Upper lobe of left lung (tissue), 6 donors: ENCODE measurements around the gene KCNIP4. TPM values are rescaled to one million over a fixed set of nuclear protein-coding genes. Genes with fewer than 3 reads are reported as not detected.

Experiments used
- ATAC-seq, 2 donors: fragments of 200-7000 bp; cut with Tn5 transposase; one replicate each; pipeline ENCODE4 v1.9.1; 2022; ENCODE audit warnings: mild to moderate bottlenecking in 2 of 2, moderate library complexity in 2 of 2; ENCODE audit not compliant: low FRiP score in 2 of 2
- DNase-seq, 2 donors: peaks; one replicate each; pipeline ENCODE4 v3.0.0-alpha.2; 2019 to 2020
- H3K27ac ChIP-seq, 4 donors: fragments of 200-600 bp; sonication (generic); one replicate each; pipeline ENCODE4 v1.5.1; 2016 to 2019
- H3K27me3 ChIP-seq, 4 donors: fragments of 200-600 bp; sonication (generic); one replicate each; pipeline ENCODE4 v1.5.1; 2017 to 2019
- H3K36me3 ChIP-seq, 4 donors: fragments of 200-600 bp; sonication (generic); one replicate each; pipeline ENCODE4 v1.5.1; 2016 to 2019
- H3K4me1 ChIP-seq, 4 donors: fragments of 200-600 bp; sonication (generic); one replicate each; pipeline ENCODE4 v1.5.1; 2018 to 2019
- H3K4me3 ChIP-seq, 4 donors: fragments of 200-600 bp; sonication (generic); one replicate each; pipeline ENCODE4 v1.5.1; 2017 to 2019; ENCODE audit warnings: mild to moderate bottlenecking in 2 of 4, moderate library complexity in 1 of 4
- H3K9me3 ChIP-seq, 4 donors: fragments of 200-600 bp; sonication (generic); one replicate each; pipeline ENCODE4 v1.5.1; 2018 to 2019
- EP300 ChIP-seq, 4 donors: sonication (generic); formaldehyde crosslinking; IDR thresholded peaks; one replicate each; pipeline ENCODE4 v1.5.1; 2017; ENCODE audit warnings: antibody characterized with exemption in 4 of 4, control low read depth in 2 of 4
- POLR2A ChIP-seq, 4 donors: fragments of 450-650 bp; IDR thresholded peaks; one replicate each; pipeline ENCODE4 v1.5.1; 2016 to 2017; ENCODE audit warnings: antibody characterized with exemption in 4 of 4, mild to moderate bottlenecking in 2 of 4
- POLR2AphosphoS5 ChIP-seq, 2 donors: sonication (generic); formaldehyde crosslinking; IDR thresholded peaks; one replicate each; pipeline ENCODE4 v1.5.1; 2017; ENCODE audit warnings: antibody characterized with exemption in 2 of 2
- WGBS, 2 donors: methylation state at CpG; one replicate each; pipeline ENCODE4 v1.1.5; 2017 to 2018; 5-methylcytosine and 5-hydroxymethylcytosine counted together
- total RNA-seq, 6 donors: library from RNA; depleted of rRNA in 4 of 6; stranded (reverse); fragments of >200 nt in 4 of 6; gene quantifications; one replicate each; pipeline versions ENCODE4 v1.1.0 to v1.2.1, GENCODE V29; 2016 to 2021
- TF ChIP-seq, protein P1 (sequence below), 6 experiments: fragments of 450-650 bp in 4 of 6; fragments of 200-600 bp in 2 of 6; sonication (generic) in 2 of 6; IDR thresholded peaks; one replicate each; pipeline ENCODE4 v1.5.1; 2016 to 2019; ENCODE audit warnings: antibody characterized with exemption in 6 of 6
- donor health status: DM: no; HTN: no; CAD: no; lungs with moderate emphysema.
- donor health status: DM: no; HTN: yes; CAD: no; lungs with severe emphysema.

Gene KCNIP4
- total RNA-seq, 6 donors from 2014 or later = 0.20 TPM; not detected in 5

DNA sequence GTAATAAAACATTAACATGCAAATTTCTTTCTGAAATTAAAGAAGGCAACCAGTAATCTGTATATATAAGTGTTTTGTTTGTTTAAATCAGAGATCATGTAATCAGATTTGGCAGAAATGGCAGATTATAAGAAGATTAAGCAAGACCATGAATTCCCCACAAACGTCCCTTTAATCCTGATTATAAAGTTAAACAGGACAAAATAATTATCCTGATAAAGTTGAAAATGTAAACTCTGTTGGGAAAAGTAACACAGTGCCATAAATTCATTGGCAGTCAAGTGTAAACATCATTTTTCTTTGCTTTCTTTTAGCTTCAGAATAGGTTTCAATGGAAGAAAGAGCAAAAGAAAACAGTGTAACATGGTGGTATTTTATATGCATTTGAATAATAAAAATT lies 256.3 kb downstream of the KCNIP4 start:
- ATAC-seq (no peak), DNase-seq (no peak)
- Histone ChIP-seq H3K27ac (no peak overlapping the region), H3K4me3 (no peak overlapping the region), H3K36me3 (no peaks in the 10 kb centered on the region), H3K27me3 (no peaks in the 10 kb centered on the region), H3K9me3 (no peaks in the 10 kb centered on the region), H3K4me1 (no peaks in the 10 kb centered on the region)
- WGBS, 2 donors = 14 to 26% methylated on average over 1 of the region's 1 CpG
- TF ChIP-seq POLR2AphosphoS5 (IDR thresholded peaks at IDR 0.05) (no peak), POLR2A (IDR thresholded peaks at IDR 0.05) (no peak)
- TF ChIP-seq, protein P1, sequence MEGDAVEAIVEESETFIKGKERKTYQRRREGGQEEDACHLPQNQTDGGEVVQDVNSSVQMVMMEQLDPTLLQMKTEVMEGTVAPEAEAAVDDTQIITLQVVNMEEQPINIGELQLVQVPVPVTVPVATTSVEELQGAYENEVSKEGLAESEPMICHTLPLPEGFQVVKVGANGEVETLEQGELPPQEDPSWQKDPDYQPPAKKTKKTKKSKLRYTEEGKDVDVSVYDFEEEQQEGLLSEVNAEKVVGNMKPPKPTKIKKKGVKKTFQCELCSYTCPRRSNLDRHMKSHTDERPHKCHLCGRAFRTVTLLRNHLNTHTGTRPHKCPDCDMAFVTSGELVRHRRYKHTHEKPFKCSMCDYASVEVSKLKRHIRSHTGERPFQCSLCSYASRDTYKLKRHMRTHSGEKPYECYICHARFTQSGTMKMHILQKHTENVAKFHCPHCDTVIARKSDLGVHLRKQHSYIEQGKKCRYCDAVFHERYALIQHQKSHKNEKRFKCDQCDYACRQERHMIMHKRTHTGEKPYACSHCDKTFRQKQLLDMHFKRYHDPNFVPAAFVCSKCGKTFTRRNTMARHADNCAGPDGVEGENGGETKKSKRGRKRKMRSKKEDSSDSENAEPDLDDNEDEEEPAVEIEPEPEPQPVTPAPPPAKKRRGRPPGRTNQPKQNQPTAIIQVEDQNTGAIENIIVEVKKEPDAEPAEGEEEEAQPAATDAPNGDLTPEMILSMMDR (IDR thresholded peaks at IDR 0.05) = no peak

DNA sequence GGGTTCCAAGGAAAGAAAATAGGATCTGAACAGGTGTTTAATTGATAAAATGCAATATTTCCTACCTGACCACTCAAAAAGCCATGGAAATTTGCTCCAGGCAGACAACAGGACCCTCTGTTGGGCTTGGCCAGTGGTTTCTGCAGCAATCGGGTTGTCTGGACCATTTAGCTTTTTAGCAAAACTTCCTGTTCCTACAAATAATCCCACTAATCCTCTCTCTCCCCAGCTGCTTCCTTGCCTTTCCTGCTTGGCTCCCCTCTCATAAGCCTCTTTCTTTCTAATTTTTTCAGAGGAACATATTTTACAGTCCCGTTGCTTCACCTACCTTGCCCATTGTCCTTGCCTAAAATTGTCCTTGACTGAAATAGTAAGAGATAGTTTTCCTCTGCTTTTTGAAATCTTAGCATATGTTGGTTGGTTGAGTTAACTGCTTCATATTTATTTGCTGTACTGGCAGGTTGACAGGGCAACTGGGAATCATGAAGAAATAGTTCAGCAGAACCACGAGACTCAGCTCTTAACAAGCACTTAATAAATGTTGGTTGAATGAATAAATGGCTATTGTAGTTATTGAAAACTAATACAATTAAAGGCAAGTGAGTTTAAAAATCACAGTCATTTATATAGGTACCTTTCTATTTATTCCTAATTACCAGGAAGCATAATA lies 259.8 kb downstream of the KCNIP4 start:
- 35 to 40% methylated on average over 3 of the region's 3 CpGs for WGBS, 2 donors
- no peak for ATAC-seq
- no peak overlapping the region for H3K4me3 ChIP-seq
- H3K27ac ChIP-seq = no peak overlapping the region
- H3K36me3 ChIP-seq = no peaks in the 10 kb centered on the region
- no peaks in the 10 kb centered on the region for H3K4me1 ChIP-seq
- H3K27me3 ChIP-seq = no peaks in the 10 kb centered on the region
- no peak for DNase-seq
- TF ChIP-seq POLR2A (IDR thresholded peaks at IDR 0.05) (no peak), POLR2AphosphoS5 (IDR thresholded peaks at IDR 0.05) (no peak), EP300 (IDR thresholded peaks at IDR 0.05) (no peak)
- TF ChIP-seq, protein P1 (IDR thresholded peaks at IDR 0.05) = no peak
- H3K9me3 ChIP-seq = no peaks in the 10 kb centered on the region

DNA sequence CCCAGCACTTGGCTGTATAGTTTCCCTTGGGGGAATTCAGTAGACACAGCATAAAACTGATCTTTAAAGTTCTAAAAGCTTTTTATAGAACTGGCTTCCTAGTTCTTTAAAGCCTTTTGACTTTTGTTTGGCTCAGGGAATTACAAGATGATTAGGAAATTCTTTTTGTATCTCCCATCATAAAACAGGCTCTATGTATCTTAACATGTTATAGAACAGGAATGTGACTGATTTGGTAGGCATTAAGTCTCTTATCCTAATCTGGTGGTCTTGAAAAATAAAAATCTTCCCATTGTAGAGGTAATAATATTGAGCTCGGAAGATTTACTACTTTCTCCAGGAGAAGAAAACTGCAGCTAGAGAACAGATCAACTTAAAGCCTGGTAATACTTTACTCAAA lies 262.7 kb downstream of the KCNIP4 start:
- 86 to 97% methylated on average over 1 of the region's 1 CpG for WGBS, 2 donors
- H3K27ac ChIP-seq = no peak overlapping the region
- H3K4me1 ChIP-seq = no peaks in the 10 kb centered on the region
- TF ChIP-seq POLR2A (IDR thresholded peaks at IDR 0.05) (no peak), POLR2AphosphoS5 (IDR thresholded peaks at IDR 0.05) (no peak), EP300 (IDR thresholded peaks at IDR 0.05) (no peak)
- TF ChIP-seq, protein P1 (IDR thresholded peaks at IDR 0.05) = no peak
- no peaks in the 10 kb centered on the region for H3K9me3 ChIP-seq
- DNase-seq (no peak), ATAC-seq (no peak)
- no peaks in the 10 kb centered on the region for H3K27me3 ChIP-seq
- no peak overlapping the region for H3K4me3 ChIP-seq
- no peaks in the 10 kb centered on the region for H3K36me3 ChIP-seq

DNA sequence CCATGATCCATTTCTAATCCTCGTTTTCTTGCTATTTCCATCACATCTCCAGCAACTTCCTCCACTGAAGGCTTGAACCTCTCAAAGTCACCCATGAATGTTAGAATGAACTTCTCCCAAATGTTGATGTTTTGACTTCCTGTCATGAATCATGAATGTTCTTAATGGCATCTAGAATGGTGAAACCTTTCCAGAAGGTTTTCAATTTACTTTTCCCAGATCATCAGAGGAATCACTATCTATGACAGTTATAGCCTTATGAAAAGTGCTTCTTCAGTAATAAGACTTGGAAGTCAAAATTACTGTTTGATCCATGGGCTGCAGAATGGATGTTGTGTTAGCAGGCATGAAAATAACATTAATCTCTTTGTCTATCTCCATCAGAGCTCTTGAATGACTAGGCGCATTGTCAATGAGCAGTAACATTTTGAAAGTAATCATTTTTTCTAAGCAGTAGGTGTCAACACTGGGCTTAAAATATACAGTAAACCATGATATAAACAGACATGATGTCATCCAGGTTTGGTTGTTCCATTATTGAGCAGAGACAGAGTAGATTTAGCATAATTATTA lies 268.2 kb downstream of the KCNIP4 start:
- no peaks in the 10 kb centered on the region for H3K9me3 ChIP-seq
- H3K36me3 ChIP-seq = no peaks in the 10 kb centered on the region
- TF ChIP-seq, protein P1 (IDR thresholded peaks at IDR 0.05) = no peak
- TF ChIP-seq POLR2A (IDR thresholded peaks at IDR 0.05) (no peak), POLR2AphosphoS5 (IDR thresholded peaks at IDR 0.05) (no peak), EP300 (IDR thresholded peaks at IDR 0.05) (no peak)
- H3K4me3 ChIP-seq = no peak overlapping the region
- WGBS, 2 donors = 79 to 85% methylated on average over 2 of the region's 2 CpGs
- DNase-seq (no peak), ATAC-seq (no peak)
- H3K27ac ChIP-seq = no peak overlapping the region
- no peaks in the 10 kb centered on the region for H3K27me3 ChIP-seq
- no peaks in the 10 kb centered on the region for H3K4me1 ChIP-seq

DNA sequence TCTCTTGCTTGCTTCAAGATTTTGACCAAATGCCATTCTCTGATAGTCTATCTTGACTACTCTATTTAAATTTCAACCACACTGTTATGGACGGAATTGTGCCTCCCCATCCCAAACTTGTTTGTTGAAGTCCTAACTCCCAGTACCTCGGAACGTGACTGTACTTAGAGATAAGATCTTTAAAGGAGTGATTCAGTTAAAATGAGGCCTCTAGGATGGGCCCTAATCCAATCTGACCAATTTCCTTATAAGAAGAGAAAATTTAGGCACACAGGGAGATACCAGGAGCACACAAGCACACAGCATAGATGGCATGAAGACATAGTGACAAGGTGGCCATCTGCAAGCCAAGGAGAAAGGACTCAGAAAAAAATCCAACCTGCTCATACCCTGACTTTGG lies 269.9 kb downstream of the KCNIP4 start:
- TF ChIP-seq POLR2AphosphoS5 (IDR thresholded peaks at IDR 0.05) = no peak
- TF ChIP-seq EP300 (IDR thresholded peaks at IDR 0.05) = no peak
- no peak for TF ChIP-seq POLR2A (IDR thresholded peaks at IDR 0.05)
- TF ChIP-seq, protein P1 (IDR thresholded peaks at IDR 0.05) = no peak
- WGBS, 2 donors = 64 to 68% methylated on average over 3 of the region's 3 CpGs
- Histone ChIP-seq H3K27me3 (no peaks in the 10 kb centered on the region), H3K36me3 (no peaks in the 10 kb centered on the region), H3K9me3 (no peaks in the 10 kb centered on the region), H3K4me1 (no peaks in the 10 kb centered on the region), H3K4me3 (no peak overlapping the region), H3K27ac (no peak overlapping the region)
- ATAC-seq (no peak), DNase-seq (no peak)
